Astrocyte (in vitro differentiated cells and primary cell): ENCODE data around the gene CALCR.

ENCODE experiments used
- CTCF ChIP-seq: IDR thresholded peaks from 2 replicates; pipeline ENCODE4 v1.5.1; 2011; ENCODE audit warnings: low read depth, mild to moderate bottlenecking, inconsistent platforms, low read length, moderate library complexity; ENCODE audit not compliant: insufficient read depth
- EZH2 ChIP-seq: IDR thresholded peaks from 2 replicates; pipeline ENCODE4 v1.6.1; 2012; ENCODE audit warnings: mild to moderate bottlenecking, low read length, inconsistent platforms; ENCODE audit not compliant: insufficient read depth

GRCh38 chr7:93551931-93552330 lies 22.6 kb downstream of the CALCR start:
- TF ChIP-seq EZH2: no peak
- no peak for TF ChIP-seq CTCF
